Osteocyte (in vitro differentiated cells): ENCODE measurements around the gene PHC2. TPM values are rescaled to one million over a fixed set of nuclear protein-coding genes. Genes with fewer than 3 reads are reported as not detected.

ENCODE experiments used
- DNase-seq: peaks from one replicate; pipeline ENCODE4 v3.0.0; 2021; ENCODE audit warnings: mixed read lengths; ENCODE audit not compliant: unreplicated experiment; ENCODE audit errors: extremely low spot score
- H3K27ac Mint-ChIP-seq: one replicate; pipeline ENCODE4 v1.8.0; 2021; ENCODE audit warnings: mild to moderate bottlenecking, mixed read lengths; ENCODE audit not compliant: unreplicated experiment
- H3K27me3 Mint-ChIP-seq: one replicate; pipeline ENCODE4 v1.8.0; 2021; ENCODE audit warnings: mixed read lengths; ENCODE audit not compliant: unreplicated experiment
- H3K36me3 Mint-ChIP-seq: one replicate; pipeline ENCODE4 v1.8.0; 2021; ENCODE audit warnings: mixed read lengths; ENCODE audit not compliant: unreplicated experiment
- H3K4me1 Mint-ChIP-seq: one replicate; pipeline ENCODE4 v1.8.0; 2021; ENCODE audit warnings: mixed read lengths; ENCODE audit not compliant: unreplicated experiment
- H3K4me3 Mint-ChIP-seq: one replicate; pipeline ENCODE4 v1.8.0; 2021; ENCODE audit warnings: mild to moderate bottlenecking, moderate library complexity, mixed read lengths; ENCODE audit not compliant: unreplicated experiment
- H3K9me3 Mint-ChIP-seq: one replicate; pipeline ENCODE4 v1.8.0; 2021; ENCODE audit warnings: mixed read lengths; ENCODE audit not compliant: unreplicated experiment
- CTCF ChIP-seq: fragments of 200-600 bp; sonication (generic); IDR thresholded peaks from 2 replicates; pipeline ENCODE4 v1.5.0; 2021; ENCODE audit warnings: antibody characterized with exemption, mild to moderate bottlenecking, moderate library complexity
- total RNA-seq: library from RNA; stranded (reverse); gene quantifications from 2 replicates; pipeline ENCODE4 v1.2.1, GENCODE V29; 2021

The PHC2 gene
- total RNA-seq, 1 donor from 2014 or later = 160 TPM

- H3K27ac Mint-ChIP-seq = peak overlapping the region; percentile 15
These were observed 29.2 kb upstream of the PHC2 start for GRCh38 chr1:33460144-33460543.

GRCh38 chr1:33459691-33460090, 28.8 kb upstream of the PHC2 start:
- Mint-ChIP-seq H3K27ac (no peak overlapping the region), H3K4me3 (no peak overlapping the region)

More at GRCh38 chr1:33460144-33460543, 29.2 kb upstream of the PHC2 start:
- TF ChIP-seq CTCF = no peak
- no peak for DNase-seq
- H3K4me3 Mint-ChIP-seq = no peak overlapping the region
- H3K27me3 Mint-ChIP-seq = no peaks in the 10 kb centered on the region
- H3K9me3 Mint-ChIP-seq = no peaks in the 10 kb centered on the region
- H3K36me3 Mint-ChIP-seq = no peaks in the 10 kb centered on the region
- peaks cover 54% of the 10 kb centered on the region for H3K4me1 Mint-ChIP-seq

DNA sequence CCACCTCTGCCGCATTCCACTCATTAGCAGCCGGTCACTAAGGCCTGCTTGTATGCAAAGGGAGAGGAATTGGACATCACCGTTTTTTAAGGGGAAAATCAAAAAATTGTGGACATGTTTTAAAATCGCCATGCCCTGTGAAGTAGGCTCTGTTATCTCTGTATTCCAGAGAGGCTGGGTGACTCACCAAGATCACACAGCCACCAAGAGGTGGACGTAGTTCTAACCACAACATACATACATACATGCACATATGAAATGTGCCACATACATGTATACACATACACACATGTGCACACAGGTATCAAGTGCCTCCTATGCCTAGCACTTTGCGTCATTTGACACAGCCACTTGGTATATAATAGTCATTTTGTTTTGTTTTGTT, 25.6 kb upstream of the PHC2 start:
- Mint-ChIP-seq H3K36me3 (peaks cover 2% of the 10 kb centered on the region), H3K27me3 (no peaks in the 10 kb centered on the region), H3K4me1 (peaks cover 66% of the 10 kb centered on the region), H3K27ac (no peak overlapping the region), H3K4me3 (no peak overlapping the region), H3K9me3 (no peaks in the 10 kb centered on the region)
- no peak for TF ChIP-seq CTCF
- DNase-seq = no peak

More at GRCh38 chr1:33459691-33460090, 28.8 kb upstream of the PHC2 start:
- Mint-ChIP-seq H3K4me1 (peaks cover 58% of the 10 kb centered on the region), H3K27me3 (no peaks in the 10 kb centered on the region), H3K9me3 (no peaks in the 10 kb centered on the region), H3K36me3 (no peaks in the 10 kb centered on the region)
- TF ChIP-seq CTCF = no peak
- DNase-seq = no peak

GRCh38 chr1:33455539-33456501, 24.9 kb upstream of the PHC2 start:
- Mint-ChIP-seq H3K4me1 (peaks cover 59% of the 10 kb centered on the region), H3K27me3 (no peaks in the 10 kb centered on the region), H3K9me3 (peaks cover under 1% of the 10 kb centered on the region), H3K36me3 (peaks cover 2% of the 10 kb centered on the region), H3K4me3 (no peak overlapping the region), H3K27ac (peak overlapping the region; percentile 32)
- DNase-seq = no peak
- peak; percentile 80 for TF ChIP-seq CTCF

DNA sequence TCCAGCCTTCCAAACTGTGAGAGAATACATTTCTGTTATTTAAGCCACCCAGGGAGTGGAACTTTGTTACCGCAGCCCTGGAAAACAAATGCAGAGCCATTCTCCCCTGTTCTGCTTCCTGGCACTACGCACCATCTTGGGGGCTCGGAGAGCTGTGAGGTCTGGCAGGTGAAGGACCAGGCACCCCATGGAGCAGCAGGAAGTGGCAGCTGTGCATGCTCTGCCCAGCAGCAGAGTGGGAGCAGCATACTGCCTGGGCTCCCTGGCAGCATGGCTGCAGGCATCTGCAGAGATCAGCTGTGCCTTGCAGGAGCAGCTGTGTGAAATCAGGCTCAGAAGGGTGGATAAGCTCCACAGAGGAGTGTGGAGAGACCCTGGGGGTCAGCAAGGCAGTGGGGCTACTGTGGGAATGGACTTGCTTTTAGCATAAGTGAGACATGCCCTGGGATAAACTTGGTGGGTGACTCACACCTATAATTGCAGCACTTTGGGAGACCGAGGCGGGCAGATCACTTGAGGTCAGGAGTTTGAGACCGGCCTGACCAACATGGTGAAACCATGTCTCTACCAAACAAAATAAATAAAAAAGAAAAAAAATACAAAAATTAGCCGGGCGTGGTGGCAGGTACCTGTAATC, 23.9 kb upstream of the PHC2 start:
- Mint-ChIP-seq H3K27ac (peak overlapping the region; percentile 67), H3K9me3 (peaks cover 4% of the 10 kb centered on the region), H3K36me3 (peaks cover 2% of the 10 kb centered on the region), H3K4me1 (peaks cover 49% of the 10 kb centered on the region), H3K4me3 (no peak overlapping the region), H3K27me3 (no peaks in the 10 kb centered on the region)
- no peak for DNase-seq
- no peak for TF ChIP-seq CTCF
